Cortex of kidney (tissue), 1 donor: ENCODE data around the gene AGT.
"Not testable (repeated sequence)": the region's sequence is repeated elsewhere in the genome, so short reads cannot be mapped to it uniquely, and the experiment has no call there.

ENCODE experiments used
- DNase-seq: peaks from one replicate; lab custom pipeline; 2025; lab: John Stamatoyannopoulos, UW

AGT gene

DNA sequence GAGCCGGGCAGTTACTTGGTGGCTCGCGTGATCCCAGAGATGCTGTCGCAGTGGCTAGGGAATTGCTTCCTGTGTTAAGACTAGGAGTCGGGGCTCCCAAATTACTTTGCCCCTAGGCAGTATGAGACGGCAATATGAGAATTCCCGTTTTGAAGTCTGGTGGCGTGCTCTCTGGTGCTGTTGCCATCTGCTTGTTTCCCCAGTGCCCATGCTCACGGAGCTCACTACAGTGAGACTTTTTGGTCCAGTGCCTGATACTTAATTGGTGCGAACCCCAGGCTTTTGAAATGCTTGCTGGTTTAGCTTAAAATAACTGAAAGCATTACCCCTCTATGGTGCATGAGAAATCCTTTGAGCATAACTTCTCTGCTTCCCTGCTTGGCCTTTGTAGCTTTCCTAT is 22.3 kb downstream of the AGT start:
- no peak for DNase-seq

DNA sequence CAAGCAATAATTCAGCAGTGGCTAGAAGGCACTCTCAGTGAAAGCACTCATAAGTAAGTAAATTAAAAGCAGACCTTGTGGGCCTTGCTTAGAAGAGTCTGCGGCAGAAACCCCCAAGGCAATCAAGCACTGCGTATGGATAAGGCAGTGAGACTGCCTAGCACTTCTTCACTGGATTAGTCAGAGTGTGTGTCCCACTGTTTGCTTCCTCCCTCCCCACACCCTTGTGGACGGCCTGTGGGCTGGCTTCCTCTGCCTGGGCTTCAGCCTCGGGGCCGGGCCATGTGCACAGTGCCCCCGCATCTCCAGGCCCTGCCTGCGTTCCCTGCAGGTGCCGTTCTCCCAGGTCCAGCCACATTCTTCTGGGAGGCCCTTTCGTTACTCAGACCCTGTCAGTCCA is 23.8 kb downstream of the AGT start:
- DNase-seq: no peak

DNA sequence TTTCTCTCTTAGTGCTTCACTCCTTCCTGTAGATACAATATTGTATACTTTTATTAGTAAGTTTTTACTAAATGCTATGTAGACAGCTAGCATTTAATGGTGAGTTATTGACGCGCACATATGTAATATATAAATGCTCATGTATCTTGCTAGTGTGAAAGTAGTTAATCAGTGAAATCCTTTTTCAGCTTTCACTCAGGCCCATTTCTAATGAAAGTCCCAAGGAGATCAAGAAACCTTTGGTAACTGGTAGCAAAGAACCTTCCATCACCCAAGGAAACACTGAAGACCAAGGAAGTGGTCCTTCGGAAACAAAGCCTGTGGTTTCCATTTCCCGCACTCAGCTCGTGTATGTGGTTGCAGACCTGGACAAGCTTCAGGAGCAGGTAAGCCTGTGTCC is 27.2 kb downstream of the AGT start:
- DNase-seq: no peak

DNA sequence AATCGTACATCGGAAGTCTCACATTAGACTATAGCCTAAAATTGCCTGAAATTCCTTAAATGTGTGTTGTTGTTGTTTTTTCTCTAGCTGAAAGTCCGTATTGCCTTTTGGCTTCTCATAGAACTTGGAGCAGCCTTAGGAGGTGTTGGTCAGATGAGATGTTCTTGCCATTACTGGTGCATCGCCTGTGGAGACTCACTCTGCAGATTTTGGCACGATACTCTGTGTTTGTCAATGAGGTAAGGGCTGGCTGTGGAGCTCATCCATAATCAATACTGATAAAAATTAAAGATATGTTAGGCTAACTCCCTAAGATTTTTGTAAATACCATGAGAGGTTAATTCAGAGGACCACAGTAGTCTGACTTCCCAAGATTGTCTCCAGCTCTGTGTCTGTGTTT is 28.9 kb downstream of the AGT start:
- no peak for DNase-seq

DNA sequence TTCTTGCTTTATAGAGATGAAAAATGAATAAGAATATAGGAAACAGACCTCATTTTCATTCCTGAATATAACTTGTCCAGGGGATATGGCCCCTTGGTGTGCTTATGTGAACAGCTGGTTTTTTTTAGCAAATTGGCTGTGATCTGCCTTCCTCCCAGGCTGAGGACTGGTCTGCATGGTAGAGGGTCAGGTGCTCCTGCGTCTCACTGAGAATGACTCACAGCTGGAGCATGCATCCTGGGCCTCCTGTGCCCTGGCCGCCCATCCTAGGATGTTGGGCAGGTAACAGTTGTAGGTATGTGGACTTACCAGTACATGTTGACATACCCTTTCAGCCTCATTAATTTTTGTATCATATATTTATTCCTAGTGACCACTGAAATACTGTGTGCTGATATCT is 29.8 kb downstream of the AGT start:
- no peak for DNase-seq

DNA sequence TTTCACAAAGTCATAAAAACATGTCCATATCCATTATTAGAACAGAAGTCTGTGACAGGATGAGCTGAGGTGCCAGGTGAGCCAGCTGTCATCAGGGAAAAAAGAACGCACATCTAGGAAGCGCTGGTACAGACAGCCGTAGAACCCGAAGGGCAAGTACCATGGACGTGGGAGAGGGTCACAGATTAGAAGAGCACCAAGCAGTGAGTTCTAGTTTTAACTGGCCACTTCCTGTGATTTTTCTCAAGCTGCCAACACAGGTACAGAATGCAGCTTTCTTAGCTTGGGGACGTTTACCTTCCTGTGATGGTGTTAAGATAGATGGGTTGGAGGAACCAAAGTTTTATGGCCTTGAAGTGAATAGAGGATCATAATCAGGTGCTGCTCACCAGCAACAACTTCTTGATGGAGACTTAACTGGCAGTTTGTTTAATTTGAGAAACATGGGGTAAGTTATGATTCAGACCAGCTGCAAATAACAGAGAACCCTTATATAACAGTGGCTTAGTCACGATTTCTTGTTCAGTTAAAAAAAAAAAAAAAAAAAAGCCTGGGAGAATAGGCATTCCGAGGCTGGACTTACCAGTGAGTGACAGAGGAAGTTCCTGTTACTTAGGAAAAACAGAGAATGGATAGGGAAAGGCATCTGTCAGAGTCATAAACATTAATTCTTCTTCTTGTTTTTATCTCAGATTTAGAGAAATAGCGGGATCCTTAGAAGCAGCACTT is 30.9 kb downstream of the AGT start:
- no peak for DNase-seq

DNA sequence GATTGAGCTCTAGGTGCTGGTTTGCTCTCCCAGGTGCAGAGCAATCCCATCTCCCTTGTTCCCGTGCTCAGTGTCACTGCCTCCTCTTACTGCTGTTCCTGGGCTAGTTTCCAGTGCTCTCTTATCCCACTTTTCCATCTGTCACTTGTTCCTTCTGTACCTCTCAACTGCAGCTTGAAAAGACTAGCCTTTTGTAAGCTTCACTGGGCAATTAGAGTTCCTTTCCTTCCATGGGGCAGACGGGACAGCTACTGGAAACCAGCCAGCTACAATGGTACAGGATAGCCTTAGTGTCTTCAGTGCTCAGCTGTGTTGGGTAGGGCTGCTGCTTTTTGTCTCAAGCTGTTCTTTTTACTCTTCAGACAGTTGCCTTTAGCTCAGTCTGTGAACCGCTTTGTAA is 31.6 kb downstream of the AGT start:
- no peak for DNase-seq

DNA sequence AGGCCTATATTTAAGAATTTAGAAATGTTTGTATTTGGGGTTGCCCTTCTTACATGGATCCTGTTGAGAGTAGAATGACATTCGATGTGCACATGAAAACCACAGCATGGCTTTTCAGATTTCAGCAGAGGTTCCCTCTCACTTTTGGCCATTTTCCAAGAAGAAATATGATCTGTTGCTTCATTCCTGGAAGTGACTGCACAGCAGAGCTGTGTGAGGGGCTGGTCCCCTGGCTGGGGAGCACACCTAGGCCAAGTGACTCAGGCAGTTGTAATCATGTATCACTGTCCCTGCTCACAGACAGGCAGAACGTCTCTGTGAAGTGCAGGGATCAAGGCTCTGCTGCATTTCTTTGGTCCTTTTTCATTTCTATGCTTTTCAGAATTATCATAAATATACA is 32.3 kb downstream of the AGT start:
- DNase-seq: no peak

DNA sequence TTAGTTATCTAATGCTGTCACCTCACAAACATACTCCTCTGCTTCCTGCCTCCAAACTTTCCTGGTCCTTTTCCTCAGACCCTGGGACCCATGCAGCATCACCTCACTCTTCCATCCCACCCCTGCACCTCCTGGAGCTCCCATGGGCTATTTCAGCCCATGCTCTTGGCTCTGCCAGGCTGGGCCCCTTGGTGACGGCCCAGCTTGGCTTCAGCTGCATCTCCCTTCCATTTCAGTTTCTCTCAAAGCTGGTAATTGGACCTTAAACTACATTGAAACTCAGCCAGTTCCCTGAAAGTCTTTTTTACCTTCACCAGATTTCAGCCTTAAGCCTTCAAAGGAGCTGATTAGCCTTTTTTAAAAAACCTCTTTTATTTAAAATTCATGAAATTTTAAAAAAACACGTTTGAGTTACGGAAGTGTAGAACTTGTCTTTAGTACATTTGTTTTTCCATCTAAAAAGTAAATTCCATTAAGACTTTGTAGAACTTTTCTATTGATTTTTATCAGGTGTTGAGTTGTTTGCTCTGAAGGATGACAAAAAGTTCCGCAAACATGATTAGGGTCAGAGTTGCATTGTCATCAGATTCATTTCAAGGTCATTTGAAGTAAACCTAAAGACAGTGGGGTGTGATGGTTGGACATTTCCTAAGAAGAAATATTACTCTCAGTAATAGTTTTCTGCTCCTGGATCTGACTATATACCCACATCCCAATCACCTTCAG is 33.5 kb downstream of the AGT start:
- no peak for DNase-seq

DNA sequence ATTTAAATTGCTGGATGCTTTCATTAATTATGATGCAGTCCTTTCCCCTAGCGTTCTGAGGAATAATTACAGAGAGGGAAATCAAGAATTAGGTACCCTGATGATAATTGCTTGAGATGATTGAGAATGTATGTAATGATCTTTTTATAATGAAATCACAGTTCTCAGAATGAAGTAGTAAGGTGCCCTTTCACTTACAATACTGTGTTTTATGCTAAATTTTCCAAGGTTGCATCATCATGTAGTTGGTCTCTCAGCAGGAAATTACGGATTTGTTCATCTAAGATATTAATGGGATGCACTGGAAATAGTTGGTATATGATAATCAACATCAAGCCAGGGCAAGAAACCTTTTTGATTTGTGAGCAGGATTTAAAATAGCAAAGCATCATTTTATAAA is 34.1 kb downstream of the AGT start:
- no peak for DNase-seq

DNA sequence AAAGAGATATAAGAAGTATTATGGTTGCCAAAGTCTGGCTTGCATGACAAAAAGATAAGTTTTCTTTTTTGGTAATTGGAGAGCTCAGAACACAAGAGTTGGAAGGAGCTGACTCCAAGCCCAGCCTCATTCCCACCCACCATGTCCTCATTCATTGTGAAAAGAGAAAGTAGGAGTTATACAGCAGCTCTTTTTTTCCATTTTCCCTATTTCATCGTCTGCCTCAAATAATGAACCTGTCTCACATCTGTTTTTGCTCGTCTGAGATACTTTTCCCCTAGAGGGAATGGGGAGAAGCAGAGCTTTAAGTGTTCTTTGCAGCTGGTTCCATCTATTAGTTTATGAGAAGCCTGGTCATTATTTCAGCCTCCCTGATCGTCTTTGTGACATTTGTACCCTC is 34.7 kb downstream of the AGT start:
- no peak for DNase-seq

DNA sequence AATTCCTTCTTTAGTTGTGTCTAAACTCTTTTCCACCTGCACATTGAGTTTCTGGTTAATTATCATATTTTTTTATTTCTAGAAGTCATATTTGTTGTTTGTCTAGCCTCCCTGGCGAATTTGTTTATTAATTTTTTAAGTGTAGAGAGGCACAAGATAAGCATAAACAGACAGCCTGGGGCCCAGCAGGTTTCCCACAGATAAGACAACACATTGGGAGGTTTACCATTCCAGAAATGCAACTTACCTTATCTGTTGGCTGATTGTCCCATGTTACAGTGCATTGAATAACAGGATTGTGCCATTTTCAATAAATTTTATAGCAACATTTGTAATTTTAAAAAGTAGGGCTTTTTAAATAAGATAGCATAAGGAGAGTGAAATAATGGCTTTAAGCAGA is 36.7 kb downstream of the AGT start:
- DNase-seq: no peak

DNA sequence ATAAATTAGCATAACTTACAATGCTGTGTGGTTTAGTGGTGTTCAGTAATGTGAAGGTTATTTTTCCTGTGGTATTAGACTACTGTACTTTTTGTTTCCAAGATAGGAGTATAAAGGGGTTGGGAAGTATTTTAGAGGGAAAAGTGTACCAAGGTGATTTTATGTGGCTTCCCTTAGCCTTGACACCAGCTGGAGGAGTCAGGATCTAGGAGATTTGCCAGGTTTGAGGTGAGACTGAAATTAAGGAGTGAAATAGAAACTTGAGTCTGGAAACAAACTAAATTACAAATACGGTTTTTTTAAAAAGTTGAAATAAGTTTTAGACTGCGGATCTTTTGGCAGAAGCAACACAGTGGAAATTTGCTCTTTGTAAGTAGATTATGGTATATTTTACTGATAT is 39.3 kb downstream of the AGT start:
- no peak for DNase-seq

DNA sequence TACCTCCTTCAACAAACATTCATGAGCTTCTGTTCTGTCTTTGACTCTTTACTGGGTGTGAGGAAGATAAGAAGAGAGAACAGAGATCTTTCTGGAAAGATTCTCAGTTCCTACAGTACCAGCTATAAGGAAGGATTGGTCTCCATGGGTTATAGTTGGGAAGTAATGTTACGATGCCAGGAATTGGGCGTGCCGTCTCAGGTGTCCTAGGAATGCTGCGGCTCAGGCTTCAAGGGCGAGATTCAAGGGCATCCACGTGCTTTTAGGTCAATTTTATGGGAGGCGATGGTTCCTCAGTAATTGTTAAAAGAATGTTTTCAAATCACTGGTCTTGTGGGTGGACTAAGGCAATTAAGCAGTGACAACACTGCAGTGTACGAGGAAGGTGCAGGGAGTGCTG is 44.4 kb downstream of the AGT start:
- DNase-seq: no peak

DNA sequence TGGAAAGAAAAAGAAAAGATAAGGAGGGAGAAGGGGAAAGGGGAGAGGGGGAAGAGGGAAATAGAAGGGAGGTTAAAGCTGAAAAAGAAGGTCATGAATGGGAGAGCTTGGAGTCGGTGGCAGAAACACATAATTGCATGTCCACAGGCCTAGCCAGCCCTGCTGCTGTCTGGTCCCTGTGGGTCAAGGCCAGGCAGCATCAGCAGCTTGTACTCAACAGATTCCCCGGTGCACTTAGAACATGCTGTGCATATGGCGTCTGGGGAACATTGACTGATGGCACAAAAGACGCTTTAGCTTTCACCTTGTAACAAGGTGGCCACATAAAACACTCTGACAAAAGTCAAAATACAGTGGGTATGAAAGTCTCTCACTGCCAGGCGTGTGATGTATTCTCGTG is 45.7 kb downstream of the AGT start:
- DNase-seq: no peak

DNA sequence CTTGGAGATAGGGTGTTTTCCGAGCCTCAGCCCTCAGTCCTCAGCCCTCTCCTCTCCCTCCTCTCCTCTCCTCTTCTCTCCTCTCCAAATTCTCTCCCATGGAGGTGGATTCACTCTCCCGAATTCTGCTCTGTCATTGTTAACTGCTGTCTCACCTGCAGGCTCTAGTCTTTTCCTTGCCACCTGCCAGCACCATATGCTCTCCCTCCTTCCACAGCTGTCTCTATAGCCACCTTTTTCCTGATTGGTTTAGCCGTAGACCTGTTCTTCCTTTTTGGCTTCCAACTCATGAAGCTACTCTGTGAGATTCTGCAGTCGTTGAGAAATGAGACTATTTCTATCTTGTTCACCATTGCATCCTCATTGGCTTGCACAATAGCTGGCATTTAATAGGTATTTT is 51.9 kb downstream of the AGT start:
- DNase-seq: no peak

DNA sequence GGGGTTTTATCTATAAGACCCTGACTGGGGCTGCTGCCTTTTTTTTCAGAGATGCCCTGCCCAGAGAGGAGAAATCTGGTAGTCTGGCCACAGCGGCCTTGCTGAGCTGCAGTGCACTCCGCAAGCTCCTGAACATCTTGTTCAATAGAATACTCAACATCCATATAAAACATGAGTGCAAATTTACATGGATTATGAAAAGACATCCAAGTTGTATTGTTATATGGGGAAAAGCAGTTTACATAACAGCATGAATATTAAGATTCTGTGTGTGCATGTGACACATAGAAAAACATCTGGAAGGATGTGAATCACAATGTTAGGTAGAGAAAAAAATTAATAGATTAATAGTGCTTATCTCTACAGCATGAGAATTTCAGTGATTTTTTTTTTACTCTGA is 55.2 kb downstream of the AGT start:
- no peak for DNase-seq

DNA sequence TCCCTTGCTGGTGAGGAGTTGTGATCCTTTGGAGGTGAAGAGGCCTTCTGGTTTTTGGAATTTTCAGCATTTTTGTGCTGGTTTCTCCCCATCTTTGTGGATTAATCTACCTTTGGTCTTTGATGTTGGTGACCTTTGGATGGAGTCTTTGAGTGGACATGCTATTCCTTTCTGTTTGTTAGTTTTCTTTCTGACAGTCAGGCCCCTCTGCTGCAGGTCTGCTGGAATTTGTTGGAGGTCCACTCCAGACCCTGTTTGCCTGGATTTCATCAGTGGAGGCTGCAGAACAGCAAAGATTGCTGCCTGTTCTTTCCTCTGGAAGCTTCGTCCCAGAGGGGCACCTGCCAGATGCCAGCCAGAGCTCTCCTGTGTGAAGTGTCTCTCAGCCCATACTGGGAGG is 55.8 kb downstream of the AGT start:
- DNase-seq: not testable (repeated sequence)

DNA sequence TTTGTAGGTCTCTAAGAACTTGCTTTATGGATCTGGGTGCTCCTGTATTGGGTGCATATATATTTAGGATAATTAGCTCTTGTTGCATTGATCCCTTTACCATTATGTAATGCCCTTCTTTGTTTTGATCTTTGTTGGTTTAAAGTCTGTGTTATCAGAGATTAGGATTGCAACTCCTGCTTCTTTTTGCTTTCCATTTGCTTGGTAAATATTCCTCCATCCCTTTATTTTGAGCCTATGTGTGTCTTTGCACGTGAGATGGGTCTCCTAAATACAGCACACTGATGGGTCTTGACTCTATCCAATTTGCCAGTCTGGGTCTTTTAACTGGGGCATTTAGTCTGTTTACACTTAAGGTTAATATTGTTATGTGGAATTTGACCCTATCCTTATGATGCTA is 57.2 kb downstream of the AGT start:
- not testable (repeated sequence) for DNase-seq
